ENCODE data around the gene ZMIZ2. TPM values are rescaled to one million over a fixed set of nuclear protein-coding genes. Genes with fewer than 3 reads are reported as not detected.

ZMIZ2 gene
- total RNA-seq, 3 donors from 2014 or later: 80.4 to 104 (median 89.8) TPM

DNA sequence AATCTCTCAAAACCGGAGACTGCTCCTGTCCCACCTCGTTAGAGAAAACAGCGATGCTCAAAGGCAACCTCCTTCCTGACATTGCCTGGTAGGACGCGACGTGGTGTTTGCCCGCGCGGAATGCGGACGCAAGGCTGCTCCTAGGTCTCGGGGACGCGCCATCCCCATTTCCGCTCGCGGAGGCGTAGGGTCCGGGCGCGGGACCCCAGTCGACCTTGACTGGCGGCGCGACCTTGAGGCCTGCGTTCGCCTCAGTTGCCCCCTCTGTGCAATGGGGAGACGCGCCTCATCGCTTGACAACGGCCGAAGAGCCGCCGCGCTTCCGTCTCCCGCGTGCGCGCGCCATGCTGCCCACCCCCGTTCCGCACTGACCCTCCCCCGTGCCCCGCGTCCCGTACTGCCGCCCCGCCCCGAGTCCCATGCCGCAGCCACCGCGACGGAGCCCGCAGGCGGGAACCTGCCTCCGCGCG, 47.4 kb downstream of the ZMIZ2 start:
- no peak for DNase-seq
- peak overlapping the region; percentile 86 for H3K4me3 ChIP-seq
- peak; percentile 35 for ATAC-seq
- intact Hi-C loops (cut with DNase I, micrococcal nuclease): no loop called here
- peaks cover 15% of the 10 kb centered on the region for H3K4me1 ChIP-seq (ENCODE audit: low read depth)
- H3K36me3 ChIP-seq (ENCODE audit: low read depth): no peaks in the 10 kb centered on the region
- TF ChIP-seq, protein P1, sequence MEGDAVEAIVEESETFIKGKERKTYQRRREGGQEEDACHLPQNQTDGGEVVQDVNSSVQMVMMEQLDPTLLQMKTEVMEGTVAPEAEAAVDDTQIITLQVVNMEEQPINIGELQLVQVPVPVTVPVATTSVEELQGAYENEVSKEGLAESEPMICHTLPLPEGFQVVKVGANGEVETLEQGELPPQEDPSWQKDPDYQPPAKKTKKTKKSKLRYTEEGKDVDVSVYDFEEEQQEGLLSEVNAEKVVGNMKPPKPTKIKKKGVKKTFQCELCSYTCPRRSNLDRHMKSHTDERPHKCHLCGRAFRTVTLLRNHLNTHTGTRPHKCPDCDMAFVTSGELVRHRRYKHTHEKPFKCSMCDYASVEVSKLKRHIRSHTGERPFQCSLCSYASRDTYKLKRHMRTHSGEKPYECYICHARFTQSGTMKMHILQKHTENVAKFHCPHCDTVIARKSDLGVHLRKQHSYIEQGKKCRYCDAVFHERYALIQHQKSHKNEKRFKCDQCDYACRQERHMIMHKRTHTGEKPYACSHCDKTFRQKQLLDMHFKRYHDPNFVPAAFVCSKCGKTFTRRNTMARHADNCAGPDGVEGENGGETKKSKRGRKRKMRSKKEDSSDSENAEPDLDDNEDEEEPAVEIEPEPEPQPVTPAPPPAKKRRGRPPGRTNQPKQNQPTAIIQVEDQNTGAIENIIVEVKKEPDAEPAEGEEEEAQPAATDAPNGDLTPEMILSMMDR (IDR thresholded peaks at IDR 0.05): no peak
- no peaks in the 10 kb centered on the region for H3K9me3 ChIP-seq

DNA sequence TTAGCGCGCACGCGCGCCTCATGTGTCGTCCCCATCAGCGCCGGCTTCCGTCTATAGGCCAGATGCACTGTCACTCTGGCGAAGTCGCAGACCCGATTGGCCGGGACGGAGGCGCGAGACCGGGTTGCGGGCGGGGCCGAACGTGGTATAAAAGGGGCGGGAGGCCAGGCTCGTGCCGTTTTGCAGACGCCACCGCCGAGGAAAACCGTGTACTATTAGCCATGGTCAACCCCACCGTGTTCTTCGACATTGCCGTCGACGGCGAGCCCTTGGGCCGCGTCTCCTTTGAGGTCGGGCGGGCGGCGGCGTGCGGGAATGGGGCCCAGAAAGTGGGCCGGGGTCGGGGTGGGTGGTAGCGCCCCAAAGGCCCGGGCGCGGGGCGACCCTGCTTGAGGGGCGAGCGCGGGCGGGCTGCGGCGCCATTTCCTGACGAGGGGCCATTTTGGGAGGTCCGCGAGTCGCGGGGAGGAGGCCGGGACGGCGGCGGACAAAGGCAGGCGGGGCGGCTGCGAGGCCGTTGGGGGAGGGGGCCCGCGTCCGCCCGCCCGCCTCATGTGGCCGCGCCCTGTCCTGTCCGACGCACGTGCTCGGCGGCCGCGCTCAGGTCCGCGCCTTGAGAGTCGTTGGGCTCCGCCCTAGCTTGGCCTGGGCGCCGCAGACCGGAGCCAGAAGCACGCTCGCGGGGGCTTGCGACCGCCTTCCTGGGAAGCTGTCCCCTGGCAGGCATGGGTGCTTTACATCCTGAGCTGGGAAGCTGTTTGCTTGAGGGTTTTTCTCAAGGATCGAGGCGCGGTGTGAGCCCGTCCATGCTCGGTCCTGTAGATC, 48.1 kb downstream of the ZMIZ2 start, which contains the start of gene PPIA:
Gene PPIA, plus strand, starts transcription at position 178 of the 825 bp plus-strand sequence. Its CDS starts 44 bp downstream, at position 222.
- Histone ChIP-seq H3K4me1 (ENCODE audit: low read depth) (peaks cover 15% of the 10 kb centered on the region), H3K4me3 (peak within 1 kb of the TSS; percentile 86), H3K9me3 (no peaks in the 10 kb centered on the region), H3K36me3 (ENCODE audit: low read depth) (peaks cover 3% of the 10 kb centered on the region)
- DNase-seq (peak; percentile 96 to 99 (median 99)), ATAC-seq (peak; percentile 91)
- TF ChIP-seq, protein P1 (IDR thresholded peaks at IDR 0.05): no peak
- intact Hi-C loops (cut with DNase I, micrococcal nuclease): no loop called here

DNA sequence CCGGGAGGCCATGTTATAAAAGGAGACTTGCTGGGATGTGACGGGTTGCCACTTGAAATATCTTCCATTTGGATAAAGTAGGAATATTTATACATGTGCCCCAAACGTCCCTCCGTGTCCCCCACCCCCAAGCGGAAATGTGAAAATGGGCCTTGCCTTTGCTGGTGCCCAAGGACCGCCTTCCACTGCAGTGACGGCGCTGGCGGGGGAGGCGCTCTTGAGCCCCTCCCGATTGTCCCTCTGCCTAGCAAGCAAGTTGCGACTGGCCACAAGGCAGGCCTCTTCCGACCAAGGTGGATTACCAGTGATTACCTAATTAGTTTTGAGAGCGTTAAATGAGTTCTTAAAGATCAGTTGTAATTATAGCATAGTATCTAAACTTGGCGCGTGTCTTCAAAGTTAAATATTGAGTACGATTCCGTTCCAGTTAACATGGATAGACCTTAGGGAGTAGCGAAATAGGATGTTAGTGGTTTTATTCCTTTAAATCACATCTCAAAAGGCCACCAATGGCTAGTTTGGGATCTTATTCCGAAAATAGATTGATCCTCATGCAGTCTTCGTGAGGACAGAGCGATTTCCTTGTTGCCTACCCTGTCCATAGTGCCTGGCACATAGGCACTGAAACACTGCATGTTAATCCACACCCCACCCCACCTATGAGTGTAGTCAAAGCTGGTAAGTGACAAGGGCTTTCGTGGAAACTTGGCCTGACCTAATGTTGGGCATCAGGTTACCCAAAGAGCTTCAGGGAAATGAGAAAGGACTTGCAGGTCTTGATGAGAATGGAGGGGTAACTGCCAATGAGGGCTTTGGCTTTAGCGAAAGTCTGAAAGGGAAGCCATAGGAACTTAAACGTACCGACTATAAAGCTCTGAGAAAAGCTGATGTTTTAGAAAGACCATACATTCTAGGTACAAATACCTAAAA, 48.9 kb downstream of the ZMIZ2 start:
- H3K4me3 ChIP-seq: peak overlapping the region; percentile 86
- peaks cover 15% of the 10 kb centered on the region for H3K4me1 ChIP-seq (ENCODE audit: low read depth)
- DNase-seq (peak; percentile 92 to 93 (median 93)), ATAC-seq (peak; percentile 79)
- intact Hi-C loops (cut with DNase I, micrococcal nuclease): no loop called here
- peaks cover 12% of the 10 kb centered on the region for H3K36me3 ChIP-seq (ENCODE audit: low read depth)
- TF ChIP-seq, protein P1 (IDR thresholded peaks at IDR 0.05): peak; percentile 58
- no peaks in the 10 kb centered on the region for H3K9me3 ChIP-seq

DNA sequence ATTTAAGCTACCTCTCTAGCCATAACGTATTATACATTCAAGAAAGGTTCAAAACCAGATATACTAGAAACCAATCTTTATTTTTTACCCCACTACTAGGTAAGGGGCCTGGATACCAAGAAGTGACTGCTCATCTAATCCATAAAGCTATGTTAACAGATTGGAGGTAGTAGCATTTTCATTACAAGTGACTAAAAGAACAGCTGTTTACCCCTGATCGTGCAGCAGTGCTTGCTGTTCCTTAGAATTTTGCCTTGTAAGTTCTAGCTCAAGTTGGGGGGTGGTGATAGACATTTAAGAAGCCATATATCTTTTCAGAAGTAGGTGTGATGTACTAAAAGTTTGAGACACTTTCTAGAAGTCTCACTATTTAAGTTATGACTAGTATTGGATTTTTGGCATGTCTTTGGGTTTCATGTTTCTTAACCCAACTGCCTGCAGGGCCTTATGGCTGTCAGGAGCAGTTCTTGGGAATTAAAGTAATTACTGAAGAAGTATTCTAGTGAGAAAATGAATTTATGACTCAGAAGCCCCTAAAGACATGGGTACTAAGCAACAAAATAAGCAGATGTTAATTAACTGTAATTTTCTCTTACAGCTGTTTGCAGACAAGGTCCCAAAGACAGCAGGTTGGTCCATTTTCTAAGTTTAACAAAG, 50.1 kb downstream of the ZMIZ2 start:
- intact Hi-C loops (cut with DNase I, micrococcal nuclease): no loop called here
- TF ChIP-seq, protein P1 (IDR thresholded peaks at IDR 0.05): no peak
- no peaks in the 10 kb centered on the region for H3K9me3 ChIP-seq
- no peak overlapping the region for H3K4me3 ChIP-seq
- DNase-seq (no peak), ATAC-seq (no peak)
- peaks cover 15% of the 10 kb centered on the region for H3K4me1 ChIP-seq (ENCODE audit: low read depth)
- H3K36me3 ChIP-seq (ENCODE audit: low read depth): peaks cover 13% of the 10 kb centered on the region

DNA sequence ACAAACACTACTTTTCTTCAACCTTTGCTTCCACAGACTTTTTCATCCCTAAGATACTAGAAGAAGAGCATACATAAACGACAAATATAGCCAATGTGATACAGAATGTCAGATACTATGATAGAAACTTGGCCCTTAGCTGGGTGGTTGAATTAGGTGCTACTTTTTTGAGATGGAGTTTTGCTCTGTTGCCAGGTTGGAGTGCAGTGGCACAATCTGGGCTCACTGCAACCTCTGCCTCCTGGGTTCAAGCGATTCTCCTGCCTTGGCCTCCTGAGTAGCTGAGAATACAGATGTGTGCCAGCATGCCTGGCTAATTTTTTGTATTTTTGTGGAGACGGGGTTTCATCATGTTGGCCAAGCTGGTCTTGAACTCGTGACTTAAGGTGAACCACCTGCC, 51.3 kb downstream of the ZMIZ2 start:
- DNase-seq (no peak), ATAC-seq (no peak)
- Histone ChIP-seq H3K4me3 (no peak overlapping the region), H3K4me1 (ENCODE audit: low read depth) (peaks cover 15% of the 10 kb centered on the region), H3K36me3 (ENCODE audit: low read depth) (peaks cover 13% of the 10 kb centered on the region), H3K9me3 (no peaks in the 10 kb centered on the region)
- TF ChIP-seq, protein P1 (IDR thresholded peaks at IDR 0.05): no peak
- intact Hi-C loops (cut with DNase I, micrococcal nuclease): no loop called here

All from mucosa of descending colon (tissue), 3 donors.